ENCODE measurements around the gene PRDM15. TPM values are rescaled to one million over a fixed set of nuclear protein-coding genes. Genes with fewer than 3 reads are reported as not detected.

The PRDM15 gene
- total RNA-seq, 1 experiment from 2014 or later: 9.8 TPM

- Histone ChIP-seq H3K79me2 (ENCODE audit: insufficient read depth, low read length) (no peaks in the 10 kb centered on the region), H2AFZ (ENCODE audit: low read depth, low read length, poor library complexity, severe bottlenecking) (peak overlapping the region; percentile 31), H3K4me3 (replicated peaks in 1 of 2; ENCODE audit: low read depth in 1 of 2, low read length in 2 of 2) (peak overlapping the region in 1 of 2 experiments; percentile 18; a peak in 1 of 4 replicates), H3K27me3 (ENCODE audit: insufficient read depth, low read length) (peaks cover 53% of the 10 kb centered on the region), H3K9me3 (ENCODE audit: control insufficient read depth in 1 of 2, insufficient read depth in 1 of 2, low read depth in 1 of 2, low read length in 2 of 2) (no peaks in the 10 kb centered on the region), H3K36me3 (ENCODE audit: control insufficient read depth in 1 of 2, insufficient read depth in 2 of 2, low read length in 2 of 2) (no peaks in the 10 kb centered on the region), H3K4me2 (ENCODE audit: low read length) (peak overlapping the region; percentile 72), H3K4me1 (ENCODE audit: control insufficient read depth in 1 of 2, insufficient read depth in 2 of 2, low read length in 2 of 2) (peaks cover 10 to 25% of the 10 kb centered on the region in 2 experiments), H3K27ac (ENCODE audit: low read depth, low read length) (no peak overlapping the region; the same call in 1 of the 2 replicates), H3K9me2 (ENCODE audit: insufficient read depth) (no peaks in the 10 kb centered on the region), H3K9ac (ENCODE audit: low read length) (peak overlapping the region; percentile 39; the same call in 1 of the 2 replicates), H4K20me1 (ENCODE audit: insufficient read depth) (no peaks in the 10 kb centered on the region)
- ChIA-PET RAD21 (ENCODE audit: low non-redundant PET in 1 of 2, low total read pairs in 2 of 2, uncharacterized antibody in 2 of 2, unreplicated experiment in 2 of 2) (interaction anchor here (0.6 to 1.6 kb wide), 7 partner anchors 11 to 262 kb away, joined by 3 to 24 read pairs (median 4); partner anchors contain the start of gene RIPK4 (in 1 of the 2)), CTCF (interaction anchor here (0.6 to 3.1 kb wide), 16 partner anchors 9 to 584 kb away, joined by 3 to 73 read pairs (median 4); partner anchors contain the start of gene RIPK4), POLR2A (interaction anchor here (0.6 to 1.6 kb wide), 4 partner anchors 10 to 161 kb away, joined by 4 read pairs; partner anchors contain the start of gene RIPK4)
- no TSS peak for BruUV-seq (replicated peaks)
- peak; percentile 84 for DNase-seq (ENCODE audit: low read depth, low spot score)
- TF ChIP-seq ELF1 (IDR thresholded peaks at IDR 0.05; ENCODE audit: borderline replicate concordance, low read depth): no peak
- peak; percentile 84 for TF ChIP-seq RAD21 (IDR thresholded peaks at IDR 0.05; ENCODE audit: low read depth)
- TF ChIP-seq ZNF274 (IDR thresholded peaks at IDR 0.05; ENCODE audit: low read depth, low read length): no peak
- no peak for TF ChIP-seq FOSL1 (IDR thresholded peaks at IDR 0.05; ENCODE audit: low read depth)
- TF ChIP-seq POLR2A (IDR thresholded peaks at IDR 0.05; ENCODE audit: borderline replicate concordance, extremely low read depth, insufficient read depth, insufficient read length): no peak
- TF ChIP-seq JUND (IDR thresholded peaks at IDR 0.05): no peak
- no peak for TF ChIP-seq YY1 (IDR thresholded peaks at IDR 0.05; ENCODE audit: extremely low read depth, insufficient replicate concordance, low read depth, low read length)
- TF ChIP-seq MAX (IDR thresholded peaks at IDR 0.05): peak; percentile 28; the same call in 1 of the 2 replicates
- TF ChIP-seq CTCF (IDR thresholded peaks at IDR 0.05 in 2 of 3, conservative IDR thresholded peaks at IDR 0.05 in 1 of 3; ENCODE audit: borderline replicate concordance in 1 of 3, insufficient read depth in 1 of 3, low read depth in 2 of 3, low read length in 2 of 3): peak; percentile 76 to 91 (median 86)
- TF ChIP-seq CBX3 (IDR thresholded peaks at IDR 0.05; ENCODE audit: low read depth): peak; percentile 61; the same call in 1 of the 2 replicates
- no peak for TF ChIP-seq EZH2 (IDR thresholded peaks at IDR 0.05)
- no peak for TF ChIP-seq ZBTB33 (IDR thresholded peaks at IDR 0.05; ENCODE audit: extremely low read depth, insufficient replicate concordance, low read length)
- no peak for TF ChIP-seq ZFX (IDR thresholded peaks at IDR 0.05)
- TF ChIP-seq SP1 (IDR thresholded peaks at IDR 0.05; ENCODE audit: low read depth): no peak
- ATAC-seq: peak; percentile 92
- intact Hi-C loops (cut with micrococcal nuclease): loop anchor here (1.0 to 5.0 kb wide), 3 partner anchors 116 to 496 kb away; no protein-coding TSS in a partner anchor
These were observed 101.0 kb downstream of the PRDM15 start for GRCh38 chr21:41777951-41778815.
